Measurements from ENCODE around the gene EXOG.
A peak's percentile ranks its signal among the peaks of the same experiment; 100 is the strongest.

The EXOG gene

GRCh38 chr3:38511546-38511945 lies 15.4 kb downstream of the EXOG start:
- no peak for DNase-seq

GRCh38 chr3:38515367-38515766 lies 19.2 kb downstream of the EXOG start:
- DNase-seq, result no peak

GRCh38 chr3:38516669-38517068 lies 20.5 kb downstream of the EXOG start:
- no peak for DNase-seq

- DNase-seq, result no peak
Observed at GRCh38 chr3:38519000-38519399, 22.9 kb downstream of the EXOG start.

GRCh38 chr3:38519651-38520050 lies 23.5 kb downstream of the EXOG start:
- no peak for DNase-seq

- DNase-seq, result peak; percentile 54
Observed at GRCh38 chr3:38521391-38521987, 25.3 kb downstream of the EXOG start.

GRCh38 chr3:38522002-38522401 lies 25.9 kb downstream of the EXOG start:
- DNase-seq, result no peak

- no peak for DNase-seq
Observed at GRCh38 chr3:38524141-38524739, 28.1 kb downstream of the EXOG start.

GRCh38 chr3:38526792-38527191 lies 30.7 kb downstream of the EXOG start:
- DNase-seq, result no peak

- no peak for DNase-seq
Observed at GRCh38 chr3:38528457-38528856, 32.3 kb downstream of the EXOG start.

GRCh38 chr3:38532529-38532928 lies 36.4 kb downstream of the EXOG start:
- no peak for DNase-seq

GRCh38 chr3:38533285-38533976 lies 37.3 kb downstream of the EXOG start:
- no peak for DNase-seq

- DNase-seq, result no peak
Observed at GRCh38 chr3:38534180-38534579, 38.0 kb downstream of the EXOG start.

GRCh38 chr3:38534604-38535003 lies 38.5 kb downstream of the EXOG start:
- DNase-seq, result no peak

GRCh38 chr3:38536671-38537070 lies 40.5 kb downstream of the EXOG start:
- no peak for DNase-seq

GRCh38 chr3:38538773-38539353 lies 42.7 kb downstream of the EXOG start:
- DNase-seq, result no peak

- no peak for DNase-seq
Observed at GRCh38 chr3:38541806-38542205, 45.7 kb downstream of the EXOG start.

- no peak for DNase-seq
Observed at GRCh38 chr3:38542401-38543298, 46.5 kb downstream of the EXOG start.

GRCh38 chr3:38543586-38543985 lies 47.4 kb downstream of the EXOG start:
- DNase-seq, result no peak

GRCh38 chr3:38544926-38545325 lies 48.8 kb downstream of the EXOG start:
- DNase-seq, result no peak

- no peak for DNase-seq
Observed at GRCh38 chr3:38545550-38545949, 49.4 kb downstream of the EXOG start.

- no peak for DNase-seq
Observed at GRCh38 chr3:38545983-38546382, 49.8 kb downstream of the EXOG start.
